Neural cell (in vitro differentiated cells): ENCODE measurements around the gene SPC24. TPM values are rescaled to one million over a fixed set of nuclear protein-coding genes. Genes with fewer than 3 reads are reported as not detected.

Experiments used
- H2AFZ ChIP-seq: fragments of 200-600, 300-800 bp; sonication (generic), shearing (Covaris generic); 2 replicates; pipeline ENCODE4 v1.6.0; 2014; ENCODE audit warnings: low read depth, mild to moderate bottlenecking, antibody characterized with exemption, low read length, moderate library complexity
- H3F3A ChIP-seq: fragments of 200-600 bp; shearing (Covaris generic); 2 replicates; pipeline ENCODE4 v1.6.1; 2016; ENCODE audit warnings: mild to moderate bottlenecking, moderate library complexity, mixed read lengths, antibody characterized with exemption, low read length; ENCODE audit not compliant: insufficient read depth, poor library complexity, severe bottlenecking
- H3K27ac ChIP-seq: fragments of 200-600, 300-800 bp; sonication (generic), shearing (Covaris generic); 2 replicates; pipeline ENCODE4 v1.5.1; 2014; ENCODE audit warnings: mild to moderate bottlenecking, low read length, moderate library complexity
- H3K27me3 ChIP-seq: fragments of 300-800, 200-600 bp; sonication (generic), shearing (Covaris generic); 2 replicates; pipeline ENCODE4 v1.6.0; 2014; ENCODE audit warnings: mild to moderate bottlenecking, low read depth, low read length, moderate library complexity; ENCODE audit not compliant: insufficient read depth
- H3K36me3 ChIP-seq: fragments of 300-800, 200-600 bp; sonication (generic), shearing (Covaris generic); 2 replicates; pipeline ENCODE4 v1.5.1; 2014; ENCODE audit warnings: mild to moderate bottlenecking, antibody characterized with exemption, low read length, moderate library complexity; ENCODE audit not compliant: insufficient read depth
- H3K4me2 ChIP-seq: fragments of 300-800, 200-600 bp; sonication (generic), shearing (Covaris generic); 2 replicates; pipeline ENCODE4 v1.6.0; 2014; ENCODE audit warnings: mild to moderate bottlenecking, low read length
- H3K4me3 ChIP-seq: fragments of 300-800, 200-600 bp; sonication (generic), shearing (Covaris generic); 2 replicates; pipeline ENCODE4 v1.5.1; 2014; ENCODE audit warnings: mild to moderate bottlenecking, low read length, moderate library complexity
- H3K79me2 ChIP-seq: fragments of 200-600 bp; shearing (Covaris generic); replicated peaks from 2 replicates; pipeline ENCODE4 v1.6.0; 2014; ENCODE audit warnings: mild to moderate bottlenecking, low read length, moderate library complexity; ENCODE audit not compliant: insufficient read depth
- H3K9ac ChIP-seq: fragments of 300-800, 200-600 bp; sonication (generic), shearing (Covaris generic); 2 replicates; pipeline ENCODE4 v1.6.1; 2016; ENCODE audit warnings: mild to moderate bottlenecking, low read length, mixed read lengths
- H3K9me2 ChIP-seq: fragments of 200-600 bp; shearing (Covaris generic); 2 replicates; pipeline ENCODE4 v1.6.1; 2016; ENCODE audit warnings: mild to moderate bottlenecking, low read length, mixed read lengths; ENCODE audit not compliant: insufficient read depth
- H3K9me3 ChIP-seq: fragments of 200-600, 300-800 bp; sonication (generic), shearing (Covaris generic); 2 replicates; pipeline ENCODE4 v1.6.1; 2016; ENCODE audit warnings: mild to moderate bottlenecking, mixed run types, low read length, moderate library complexity, mixed read lengths
- H4K20me1 ChIP-seq: fragments of 200-600 bp; shearing (Covaris generic); 2 replicates; pipeline ENCODE4 v1.6.1; 2016; ENCODE audit warnings: mild to moderate bottlenecking, mixed run types; ENCODE audit not compliant: insufficient read depth
- CTCF ChIP-seq: fragments of 450-650 bp; IDR thresholded peaks from 2 replicates; pipeline ENCODE4 v1.5.1; 2014; ENCODE audit warnings: antibody characterized with exemption, mild to moderate bottlenecking, moderate library complexity; ENCODE audit not compliant: poor library complexity, severe bottlenecking
- EP300 ChIP-seq: fragments of 450-650 bp; conservative IDR thresholded peaks from 2 replicates; pipeline ENCODE4 v1.6.1; 2014; ENCODE audit warnings: antibody characterized with exemption, mild to moderate bottlenecking, moderate library complexity; ENCODE audit not compliant: poor library complexity, severe bottlenecking
- EZH2 ChIP-seq: fragments of 200-600, 300-800 bp; shearing (Covaris generic), sonication (generic); IDR thresholded peaks from 2 replicates; pipeline ENCODE4 v1.6.1; 2014; ENCODE audit warnings: antibody characterized with exemption, low read length, borderline replicate concordance, mild to moderate bottlenecking; ENCODE audit not compliant: insufficient read depth, poor library complexity, severe bottlenecking
- MXI1 ChIP-seq: fragments of 450-650 bp; conservative IDR thresholded peaks from 2 replicates; pipeline ENCODE4 v1.6.1; 2014; ENCODE audit warnings: antibody characterized with exemption, mild to moderate bottlenecking; ENCODE audit not compliant: poor library complexity, severe bottlenecking
- POLR2AphosphoS5 ChIP-seq: IDR thresholded peaks from 2 replicates; pipeline ENCODE4 v1.6.1; 2012
- RAD21 ChIP-seq: fragments of 450-650 bp; conservative IDR thresholded peaks from 2 replicates; pipeline ENCODE4 v1.6.1; 2014; ENCODE audit warnings: antibody characterized with exemption, mild to moderate bottlenecking, moderate library complexity
- REST ChIP-seq: IDR thresholded peaks from 2 replicates; pipeline ENCODE4 v1.6.1; 2012; ENCODE audit warnings: borderline replicate concordance
- SMC3 ChIP-seq: fragments of 450-650 bp; conservative IDR thresholded peaks from 2 replicates; pipeline ENCODE4 v1.6.1; 2014; ENCODE audit warnings: antibody characterized with exemption, mild to moderate bottlenecking, moderate library complexity; ENCODE audit not compliant: poor library complexity
- TAF1 ChIP-seq: IDR thresholded peaks from 2 replicates; pipeline ENCODE4 v1.6.1; 2012; ENCODE audit warnings: low read depth
- polyA plus RNA-seq: library from polyadenylated mRNA; depleted of rRNA; stranded (reverse); fragments of >200 nt; gene quantifications from 2 replicates; pipeline ENCODE4 v1.2.3, GENCODE V29; 2014

The SPC24 gene
- polyA plus RNA-seq, 1 donor from 2014 or later: 0.40 TPM

GRCh38 chr19:11200015-11200574 is 44.5 kb upstream of the SPC24 start:
- no peak overlapping the region for H3K27ac ChIP-seq
- TF ChIP-seq EZH2: no peak
- no peak for TF ChIP-seq EP300

GRCh38 chr19:11199517-11199916 is 43.9 kb upstream of the SPC24 start:
- Histone ChIP-seq H3K9me2 (no peaks in the 10 kb centered on the region), H2AFZ (no peak overlapping the region), H3K9ac (no peak overlapping the region), H3K27ac (no peak overlapping the region), H3K36me3 (no peaks in the 10 kb centered on the region), H3K79me2 (no peaks in the 10 kb centered on the region), H3K4me3 (no peak overlapping the region), H4K20me1 (no peaks in the 10 kb centered on the region), H3F3A (no peaks in the 10 kb centered on the region), H3K4me2 (no peak overlapping the region), H3K27me3 (peaks cover 10% of the 10 kb centered on the region), H3K9me3 (no peaks in the 10 kb centered on the region)
- TF ChIP-seq TAF1 (no peak), REST (no peak), CTCF (no peak), POLR2AphosphoS5 (no peak), EP300 (no peak), SMC3 (no peak), MXI1 (no peak), EZH2 (no peak), RAD21 (no peak)

More at GRCh38 chr19:11200015-11200574, 44.5 kb upstream of the SPC24 start:
- Histone ChIP-seq H3K9me3 (no peaks in the 10 kb centered on the region), H3K27me3 (peaks cover 10% of the 10 kb centered on the region), H3K36me3 (no peaks in the 10 kb centered on the region), H3K4me2 (no peak overlapping the region), H3K9me2 (no peaks in the 10 kb centered on the region), H2AFZ (no peak overlapping the region), H3F3A (no peaks in the 10 kb centered on the region), H3K4me3 (no peak overlapping the region), H3K9ac (no peak overlapping the region), H3K79me2 (no peaks in the 10 kb centered on the region), H4K20me1 (no peaks in the 10 kb centered on the region)
